Effector CD8-positive, alpha-beta T cell (primary cell): ENCODE results near the gene BEST1.

Source experiments
- DNase-seq: peaks from one replicate; lab custom pipeline; 2025; lab: John Stamatoyannopoulos, UW
- total RNA-seq, 4 experiments: gene quantifications; one replicate each; lab custom pipeline; 2026; lab: John Stamatoyannopoulos, UW

Gene BEST1
- 0 to 0.54 (median 0.18) reads per million in 4 experiments for total RNA-seq

- no peak for DNase-seq
Measured at GRCh38 chr11:61950035-61950547, at the start of gene BEST1. TSS of gene BEST1 (plus strand) at chr11:61950351. CDS start at chr11:61951807, 1,456 bp downstream.

GRCh38 chr11:61901397-61901796 lies 48.8 kb upstream of the BEST1 start:
- DNase-seq = no peak

DNA sequence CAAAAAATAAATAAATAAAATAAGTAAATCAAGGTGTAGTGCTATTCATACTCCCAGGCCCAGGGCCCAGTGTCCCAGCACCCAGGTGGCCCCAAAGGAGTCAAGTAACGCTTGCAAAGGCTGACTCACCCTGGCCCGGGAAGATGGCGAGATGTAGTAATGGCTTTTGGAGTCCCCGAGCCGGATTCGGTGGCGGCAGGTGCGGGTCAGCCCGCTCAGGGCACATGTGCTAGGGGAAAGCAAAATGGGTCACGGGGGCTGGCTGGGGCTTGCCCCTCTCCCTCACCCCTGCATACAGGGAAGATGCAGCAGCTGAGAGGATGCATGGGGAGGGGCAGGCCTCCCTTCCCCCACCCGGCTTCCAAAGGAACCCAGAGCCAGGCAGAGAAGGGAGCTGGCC lies 47.8 kb upstream of the BEST1 start:
- no peak for DNase-seq

DNA sequence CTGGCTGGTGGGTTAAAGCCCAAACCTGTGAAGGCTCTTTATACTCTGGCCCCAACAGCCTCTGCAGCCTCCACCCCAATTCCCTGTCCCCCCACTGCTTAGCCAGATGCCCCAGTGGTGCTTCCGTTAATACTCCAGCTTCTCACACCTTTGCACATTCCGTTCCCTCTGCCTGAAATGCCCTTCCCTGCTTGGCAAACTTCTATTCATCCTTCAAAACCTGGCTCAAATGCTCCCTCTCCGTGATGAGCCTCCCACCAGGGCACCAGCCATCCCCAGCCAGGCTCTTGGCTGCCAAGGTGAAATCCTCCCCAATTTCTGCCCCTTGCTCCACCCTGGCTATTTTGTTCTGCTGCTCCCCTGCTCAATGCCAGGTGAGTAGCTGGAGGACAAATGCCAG lies 46.3 kb upstream of the BEST1 start:
- DNase-seq = no peak

GRCh38 chr11:61904539-61905048 lies 45.6 kb upstream of the BEST1 start:
- no peak for DNase-seq

- no peak for DNase-seq
Measured at GRCh38 chr11:61905067-61905696, 45.0 kb upstream of the BEST1 start.

- no peak for DNase-seq
Measured at GRCh38 chr11:61905801-61906521, 44.2 kb upstream of the BEST1 start.

- no peak for DNase-seq
Measured at GRCh38 chr11:61906522-61906909, 43.6 kb upstream of the BEST1 start.

DNA sequence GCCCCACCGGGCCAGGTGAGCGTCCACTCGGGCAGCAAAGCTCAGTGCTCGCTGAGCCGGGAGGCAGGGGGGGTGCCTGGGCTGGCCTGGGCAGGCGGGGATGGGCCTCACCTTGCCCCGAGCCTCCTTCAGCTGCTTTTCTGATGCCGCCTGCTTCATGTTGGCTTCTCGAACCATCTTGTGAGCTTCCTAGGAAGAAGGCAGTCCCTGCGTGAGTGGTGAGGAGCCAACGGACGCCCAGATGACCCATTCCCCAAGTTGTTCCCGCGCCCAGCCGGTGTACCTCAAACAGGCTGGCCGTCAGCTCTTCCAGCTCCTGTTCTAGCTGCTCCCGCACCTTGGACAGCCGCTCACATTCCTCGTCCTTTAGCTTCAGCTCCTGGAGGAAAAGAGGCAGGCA lies 42.9 kb upstream of the BEST1 start:
- DNase-seq = no peak

DNA sequence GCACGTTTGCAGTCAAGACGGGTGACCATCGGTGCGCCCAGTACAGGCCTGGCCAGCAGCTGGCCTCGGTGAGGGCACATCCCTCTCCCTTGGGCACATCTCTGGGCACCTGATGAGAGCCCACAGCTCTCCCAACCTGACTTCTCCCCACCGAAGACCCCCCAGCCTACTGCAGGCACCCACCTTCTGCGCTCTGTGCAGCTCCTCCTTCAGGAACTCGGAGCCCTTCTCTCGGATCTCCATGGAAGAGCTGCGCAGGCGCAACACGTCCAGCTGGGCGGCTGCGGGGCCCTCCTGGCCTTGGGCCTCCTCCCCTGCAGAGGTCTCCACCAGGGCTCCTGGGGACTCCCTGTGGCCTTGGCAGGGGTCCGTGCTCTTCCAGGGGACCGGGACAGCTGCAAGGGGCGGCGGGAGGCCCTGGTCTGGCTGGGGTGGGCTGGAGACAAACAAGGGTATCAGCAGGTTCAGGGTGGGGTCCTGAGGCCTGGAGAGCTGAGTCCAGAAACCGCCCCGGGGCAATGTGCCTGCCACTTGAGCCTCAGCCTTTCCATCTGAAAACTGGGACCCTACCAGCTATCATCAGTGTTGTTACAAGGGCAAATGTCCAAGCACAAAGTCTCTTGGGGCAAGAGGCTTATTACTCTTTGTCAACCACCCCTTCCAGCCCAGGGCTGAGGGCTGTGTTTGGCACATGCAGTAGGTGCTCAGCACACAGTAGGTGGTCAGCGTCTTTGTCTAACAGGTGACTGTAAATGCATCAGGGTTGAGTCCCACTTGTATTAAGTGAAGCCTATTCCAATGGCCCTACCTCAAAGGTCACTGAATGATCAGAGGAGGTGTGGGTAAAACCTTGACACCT lies 42.1 kb upstream of the BEST1 start:
- DNase-seq = no peak

- DNase-seq = no peak
Measured at GRCh38 chr11:61908730-61909316, 41.3 kb upstream of the BEST1 start.

DNA sequence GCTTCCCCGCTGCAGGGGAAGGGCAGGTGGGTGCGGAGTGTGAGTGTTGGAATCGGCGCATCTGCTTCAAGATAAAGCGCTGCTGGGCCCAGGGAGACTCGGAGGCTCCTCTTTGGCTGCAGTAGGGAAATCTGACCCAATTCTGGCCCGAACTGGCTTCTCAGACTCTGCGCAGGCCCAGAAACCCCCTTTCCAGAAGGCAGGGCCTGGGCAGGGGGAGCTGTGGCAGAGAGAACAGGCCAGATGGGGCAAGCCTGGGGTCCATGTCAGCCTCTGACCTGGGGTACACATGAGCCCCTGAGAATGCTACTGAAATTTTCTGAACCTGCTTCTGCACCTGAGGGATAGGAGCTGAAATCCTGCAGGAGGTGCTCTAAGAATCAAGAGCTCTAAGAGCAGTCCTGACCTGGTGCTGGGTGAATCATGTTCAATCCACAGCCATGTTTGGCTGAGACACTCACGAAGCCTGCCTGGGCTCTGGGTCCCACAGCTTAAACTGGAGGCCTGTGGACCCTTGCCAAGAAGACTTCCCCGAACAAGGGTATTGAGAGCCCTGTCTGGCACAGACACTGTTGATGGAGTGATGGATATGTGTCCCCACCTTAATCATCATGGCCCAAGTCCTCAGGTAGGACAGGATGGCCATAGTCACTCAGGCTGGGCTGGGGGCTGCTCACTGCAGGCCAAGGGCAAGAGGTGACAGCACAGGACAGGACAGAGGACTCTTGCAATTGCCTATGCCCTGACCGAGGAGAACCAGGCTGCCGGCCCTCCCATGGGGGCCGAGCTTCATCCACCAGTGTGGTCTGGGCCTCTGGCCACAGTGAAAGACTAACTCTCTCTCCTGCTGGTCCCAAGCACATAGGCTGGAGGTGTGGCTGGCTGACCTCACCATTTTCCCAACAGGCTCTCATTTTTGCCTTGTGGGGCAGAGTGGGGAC lies 39.7 kb upstream of the BEST1 start:
- no peak for DNase-seq

DNA sequence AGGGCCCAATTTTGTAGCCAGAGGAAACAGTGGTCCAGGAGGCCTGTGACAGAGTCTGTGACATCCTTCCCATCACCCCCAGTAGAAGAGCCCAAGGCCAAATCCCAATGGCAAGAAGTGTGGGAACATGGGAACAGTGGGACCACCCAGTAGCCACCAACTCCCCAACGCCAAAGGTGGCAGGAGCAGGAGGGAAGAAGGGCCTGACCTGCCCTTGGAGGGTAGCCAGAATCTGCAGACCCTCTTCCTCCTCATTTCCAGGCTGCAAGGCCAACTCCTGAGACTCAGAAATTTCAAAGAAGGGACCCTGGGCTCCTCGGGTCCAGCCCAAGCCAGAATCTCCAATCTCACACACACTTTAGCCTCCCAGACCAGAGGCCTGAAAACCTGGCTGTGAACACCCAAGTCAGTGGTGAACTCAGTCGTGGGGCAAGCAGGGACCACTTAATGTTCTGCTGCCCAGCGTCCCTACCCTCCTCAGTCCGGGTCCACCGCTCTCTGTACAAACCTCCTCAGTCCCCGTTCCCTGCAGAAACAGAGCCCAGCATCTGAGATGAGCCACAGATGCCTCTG lies 38.9 kb upstream of the BEST1 start:
- no peak for DNase-seq

GRCh38 chr11:61911701-61912529 lies 38.2 kb upstream of the BEST1 start:
- DNase-seq = no peak

- no peak for DNase-seq
Measured at GRCh38 chr11:61912530-61912898, 37.6 kb upstream of the BEST1 start.

GRCh38 chr11:61912991-61913698 lies 37.0 kb upstream of the BEST1 start:
- no peak for DNase-seq

DNA sequence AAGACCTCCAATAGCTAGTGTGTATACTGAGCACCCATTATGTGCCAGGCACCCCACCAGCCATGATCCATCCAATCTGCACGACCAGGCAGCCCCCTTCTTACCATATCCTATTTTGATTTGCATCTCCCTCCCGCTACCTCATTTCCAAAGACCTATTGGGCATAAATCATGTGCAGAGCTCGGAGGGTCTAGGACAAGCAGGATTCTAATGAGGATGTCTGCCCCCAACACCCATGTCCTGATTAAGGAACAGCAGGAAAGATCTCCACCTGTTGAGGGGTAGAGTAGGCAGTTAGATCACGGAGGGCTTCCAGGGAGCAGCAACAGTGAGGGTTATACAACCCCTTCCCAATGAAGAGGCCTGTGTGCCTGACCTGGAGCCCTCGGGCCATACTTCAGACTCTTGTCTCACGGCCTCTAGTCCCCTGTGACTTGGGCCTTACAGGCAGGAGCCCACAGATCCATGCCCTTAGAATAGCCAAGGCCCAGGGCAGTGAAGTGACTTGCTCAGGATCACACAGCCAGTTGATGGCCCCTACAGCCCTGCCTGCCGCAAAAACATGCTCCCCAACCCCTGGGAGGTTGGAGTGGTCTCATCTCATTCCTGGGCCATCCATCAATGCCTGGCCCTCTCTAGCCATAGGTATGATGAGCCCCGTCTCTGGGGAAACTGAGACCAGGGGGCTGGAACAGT lies 36.3 kb upstream of the BEST1 start:
- no peak for DNase-seq

- DNase-seq = no peak
Measured at GRCh38 chr11:61914471-61915171, 35.5 kb upstream of the BEST1 start.
